HepG2 (cell line): ENCODE results near the gene DCUN1D3. TPM values are rescaled to one million over a fixed set of nuclear protein-coding genes. Genes with fewer than 3 reads are reported as not detected.

Experiments
- ATAC-seq: fragments of 200-7000 bp; cut with Tn5 transposase; 3 replicates; pipeline ENCODE4 v1.9.1; 2020; ENCODE audit warnings: mild to moderate bottlenecking, moderate library complexity
- BruUV-seq: library from RNA; stranded (reverse); fragments of 400-500 nt; replicated peaks from 2 replicates; lab custom pipeline; 2021; lab: Mats Ljungman, UMichigan
- CTCF ChIA-PET: fragments of 300-600 bp; formaldehyde crosslinking; extraction: SDS; loops from one replicate; lab custom pipeline; 2021; ENCODE audit warnings: low total read pairs, inconsistent platforms, low intra/inter-chr PET ratio; lab: Yijun Ruan, JAX
- POLR2A ChIA-PET: fragments of 350-600 bp; sonication (Branson Sonifier 250); formaldehyde crosslinking; loops from one replicate; lab custom pipeline; 2020; ENCODE audit warnings: antibody characterized with exemption, inconsistent platforms; lab: Yijun Ruan, JAX
- DNase-seq: peaks from one replicate; pipeline ENCODE4 v3.0.0-alpha.2; 2015; ENCODE audit warnings: low spot score
- FAIRE-seq: peaks from 3 replicates; lab custom pipeline; 2011; peaks lifted over from hg19 to GRCh38; lab: Jason Lieb, UNC
- H2AFZ ChIP-seq: one replicate; pipeline ENCODE4 v1.6.1; 2011; ENCODE audit warnings: low read length, inconsistent platforms
- H3K27ac ChIP-seq: fragments of 300-600 bp; 3 replicates; pipeline ENCODE4 v1.8.0; 2011; ENCODE audit warnings: mixed run types, mild to moderate bottlenecking, mixed read lengths, low read length, inconsistent platforms; ENCODE audit not compliant: insufficient read depth; ENCODE audit errors: extremely low read length
- H3K27me3 ChIP-seq, 2 experiments: fragments of 200-600 bp in 1 of 2; 2 replicates in 1 of 2; 3 replicates in 1 of 2; pipeline versions ENCODE4 v1.6.0 to v1.8.0; 2011; ENCODE audit warnings: low read length in 2 of 2, mild to moderate bottlenecking in 2 of 2, moderate library complexity in 2 of 2, inconsistent platforms in 1 of 2; ENCODE audit not compliant: insufficient read depth in 2 of 2, control insufficient read depth in 1 of 2
- H3K36me3 ChIP-seq, 2 experiments: fragments of 200-600 bp in 1 of 2; replicated peaks in 1 of 2; 2 replicates in 1 of 2; 3 replicates in 1 of 2; pipeline versions ENCODE4 v1.5.1 to v1.8.0; 2011; ENCODE audit warnings: low read length in 2 of 2, inconsistent platforms in 1 of 2; ENCODE audit not compliant: insufficient read depth in 2 of 2, control insufficient read depth in 1 of 2
- H3K4me1 ChIP-seq: 2 replicates; pipeline ENCODE4 v1.5.1; 2012; ENCODE audit warnings: low read length, inconsistent platforms; ENCODE audit not compliant: insufficient read depth
- H3K4me2 ChIP-seq: 2 replicates; pipeline ENCODE4 v1.6.0; 2011; ENCODE audit warnings: low read depth, low read length, inconsistent platforms
- H3K4me3 ChIP-seq, 3 experiments: fragments of 200-600 bp in 1 of 3; sonication (generic), shearing (Covaris generic) in 1 of 3; replicated peaks in 1 of 3; 2 replicates each; pipeline ENCODE4 v1.5.1; 2011 to 2016; ENCODE audit warnings: low read length in 3 of 3, inconsistent platforms in 2 of 3, low read depth in 2 of 3, mild to moderate bottlenecking in 2 of 3, control low read depth in 1 of 3, mixed read lengths in 1 of 3; ENCODE audit not compliant: insufficient read depth in 1 of 3
- H3K79me2 ChIP-seq: one replicate; pipeline ENCODE4 v1.6.1; 2011; ENCODE audit warnings: low read length, inconsistent platforms; ENCODE audit not compliant: insufficient read depth
- H3K9ac ChIP-seq: 2 replicates; pipeline ENCODE4 v1.6.0; 2011; ENCODE audit warnings: mild to moderate bottlenecking, low read depth, low read length, inconsistent platforms; ENCODE audit not compliant: insufficient read depth
- H3K9me3 ChIP-seq: 2 replicates; pipeline ENCODE4 v1.5.1; 2012; ENCODE audit warnings: mild to moderate bottlenecking, low read length
- H4K20me1 ChIP-seq: 2 replicates; pipeline ENCODE4 v1.6.0; 2011; ENCODE audit warnings: inconsistent platforms, mild to moderate bottlenecking, low read length, moderate library complexity; ENCODE audit not compliant: insufficient read depth
- ESRRA ChIP-seq: sonication (generic); formaldehyde crosslinking; IDR thresholded peaks from 2 replicates; pipeline ENCODE4 v1.5.1; 2020; ENCODE audit warnings: mild to moderate bottlenecking, low read depth, missing genetic modification reagents
- GABPA ChIP-seq, 2 experiments: IDR thresholded peaks; 2 replicates each; pipeline ENCODE4 v1.6.1; 2011 to 2016; ENCODE audit warnings: low read depth in 2 of 2, low read length in 1 of 2, missing biosample characterization in 1 of 2, missing genetic modification characterization in 1 of 2
- HNRNPL ChIP-seq: fragments of 200-400 bp; formaldehyde crosslinking; IDR thresholded peaks from 2 replicates; pipeline ENCODE4 v1.6.1; 2017; ENCODE audit warnings: mild to moderate bottlenecking, low read depth, low read length
- HOXD1 ChIP-seq: sonication (generic); formaldehyde crosslinking; IDR thresholded peaks from 2 replicates; pipeline ENCODE4 v1.5.0; 2020; ENCODE audit warnings: missing genetic modification reagents
- MYC ChIP-seq: sonication (generic); formaldehyde crosslinking; IDR thresholded peaks from 2 replicates; pipeline ENCODE4 v1.9.0; 2021; ENCODE audit warnings: missing genetic modification reagents, borderline replicate concordance
- PCBP2 ChIP-seq: fragments of 200-400 bp; formaldehyde crosslinking; optimal IDR thresholded peaks from 2 replicates; pipeline ENCODE3; 2018; ENCODE audit warnings: low read length, low read depth; ENCODE audit not compliant: poor library complexity, severe bottlenecking
- RARA ChIP-seq: IDR thresholded peaks from 2 replicates; pipeline ENCODE4 v1.6.1; 2016; ENCODE audit warnings: missing genetic modification reagents, missing compliant biosample characterization
- SAP130 ChIP-seq: IDR thresholded peaks from 2 replicates; pipeline ENCODE4 v1.6.1; 2016; ENCODE audit warnings: low read depth
- STAG1 ChIP-seq: sonication (generic); formaldehyde crosslinking; IDR thresholded peaks from 2 replicates; pipeline ENCODE4 v1.4.0; 2020; ENCODE audit warnings: missing genetic modification reagents
- U2AF1 ChIP-seq: fragments of 200-400 bp; formaldehyde crosslinking; optimal IDR thresholded peaks from 2 replicates; pipeline ENCODE3; 2017; ENCODE audit warnings: mild to moderate bottlenecking, low read depth, low read length
- ZMYM4 ChIP-seq: sonication (generic); formaldehyde crosslinking; IDR thresholded peaks from 2 replicates; pipeline ENCODE4 v1.8.1; 2023; ENCODE audit warnings: mild to moderate bottlenecking, missing genetic modification reagents
- ZNF263 ChIP-seq: sonication (generic); formaldehyde crosslinking; IDR thresholded peaks from 2 replicates; pipeline ENCODE4 v1.4.0; 2020; ENCODE audit warnings: missing genetic modification reagents
- ZNF333 ChIP-seq: sonication (generic); formaldehyde crosslinking; IDR thresholded peaks from 2 replicates; pipeline ENCODE4 v1.4.0; 2020; ENCODE audit warnings: mild to moderate bottlenecking, missing genetic modification reagents, borderline replicate concordance
- ZNF350 ChIP-seq: sonication (generic); formaldehyde crosslinking; IDR thresholded peaks from 2 replicates; pipeline ENCODE4 v1.4.0; 2020; ENCODE audit warnings: mild to moderate bottlenecking, low read depth, missing genetic modification reagents, borderline replicate concordance
- ZNF383 ChIP-seq: sonication (generic); formaldehyde crosslinking; IDR thresholded peaks from 2 replicates; pipeline ENCODE4 v1.4.0; 2020; ENCODE audit warnings: missing genetic modification reagents, mild to moderate bottlenecking, borderline replicate concordance
- ZNF431 ChIP-seq: sonication (generic); formaldehyde crosslinking; IDR thresholded peaks from 2 replicates; pipeline ENCODE4 v1.9.0; 2022; ENCODE audit warnings: missing genetic modification reagents, low read depth, mild to moderate bottlenecking, borderline replicate concordance
- ZSCAN30 ChIP-seq: sonication (generic); formaldehyde crosslinking; IDR thresholded peaks from 2 replicates; pipeline ENCODE4 v1.5.0; 2020; ENCODE audit warnings: mild to moderate bottlenecking, missing genetic modification reagents
- WGBS: methylation state at CpG from one replicate; pipeline ENCODE4 v1.1.6; 2017; ENCODE audit warnings: low lambda C conversion rate; 5-methylcytosine and 5-hydroxymethylcytosine counted together
- in situ Hi-C: cut with HindIII; loops from 2 replicates; pipeline ENCODE4 v1.10.0; 2017; ENCODE audit warnings: low pct_unique_long_range_greater_than_20kb; ENCODE audit not compliant: extremely low pct_ligation_motif_present
- intact Hi-C: fragments of 100-400 bp; cut with micrococcal nuclease; formaldehyde crosslinking; loops from one replicate; pipeline ENCODE4 v1.10.0; 2022; ENCODE audit not compliant: unreplicated experiment
- polyA plus RNA-seq, 8 experiments: library from polyadenylated mRNA; depleted of rRNA in 3 of 8; stranded (reverse) in 7 of 8; unstranded in 1 of 8; fragments of >200 nt; fragmentation: Illumina TruSeq in 4 of 8; extraction: Trizol in 4 of 8; gene quantifications; 2 replicates each; pipeline versions ENCODE4 v1.2.1 to v1.2.3, GENCODE V29; 2011 to 2016; ENCODE audit warnings: low read depth in 4 of 8, missing spikeins in 1 of 8, mixed read lengths in 1 of 8; ENCODE audit not compliant: insufficient read depth in 1 of 8
- total RNA-seq, 5 experiments: library from RNA; depleted of rRNA; stranded (reverse); fragments of >200 nt; fragmentation: Illumina TruSeq; extraction: Trizol; gene quantifications; 2 replicates each; pipeline ENCODE4 v1.2.3, GENCODE V29; 2016; ENCODE audit warnings: low read depth in 1 of 5
- TF ChIP-seq, protein P1 (sequence below): IDR thresholded peaks from 2 replicates; pipeline ENCODE4 v1.4.0; 2020; ENCODE audit warnings: mild to moderate bottlenecking, missing genetic modification reagents
- TF ChIP-seq, protein P2 (sequence below): sonication (generic); formaldehyde crosslinking; IDR thresholded peaks from 2 replicates; pipeline ENCODE4 v1.4.0; 2020; ENCODE audit warnings: missing genetic modification reagents, mild to moderate bottlenecking, borderline replicate concordance

DCUN1D3 gene
- total and polyA plus RNA-seq, 2 of the 13 experiments (the other 11 are each of a cell fraction or from before 2014, with no cell fraction given), result 5.0 to 19.3 TPM

DNA sequence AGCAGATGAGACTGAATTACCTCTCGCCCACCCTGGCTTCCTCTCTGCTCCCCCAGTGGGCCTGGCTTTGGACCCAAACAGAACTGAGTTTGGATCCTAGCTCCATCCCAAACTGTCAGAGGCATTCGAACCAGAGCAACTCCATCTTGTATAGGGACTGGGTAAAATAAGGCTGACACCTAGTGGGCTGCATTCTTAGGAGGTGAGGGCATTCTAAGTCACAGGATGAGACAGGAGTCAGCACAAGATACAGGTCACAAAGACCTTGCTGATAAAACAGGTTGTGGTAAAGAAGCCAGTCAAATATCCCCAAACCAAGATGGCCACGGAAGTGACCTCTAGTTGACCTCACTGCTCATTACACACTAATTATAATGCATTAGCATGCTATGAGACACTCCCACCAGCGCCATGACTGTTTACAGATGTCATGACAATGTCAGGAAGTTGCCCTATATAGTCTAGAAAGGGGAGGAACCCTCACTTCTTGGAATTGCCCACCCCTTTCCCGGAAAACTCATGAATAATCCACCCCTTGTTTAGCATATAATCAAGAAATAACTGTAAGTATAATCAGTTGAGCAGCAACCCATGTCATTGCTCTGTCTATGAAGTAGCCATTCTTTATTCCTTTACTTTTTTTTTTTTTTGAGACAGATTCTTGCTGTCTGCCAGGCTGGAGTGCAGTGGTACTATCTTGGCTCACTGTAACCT, 44.9 kb upstream of the DCUN1D3 start:
- FAIRE-seq (peak; percentile 36), DNase-seq (peak; percentile 35), ATAC-seq (peak; percentile 40; the same call in 2 of the 3 replicates)
- no peak overlapping the region for H3K9ac ChIP-seq
- H3K9me3 ChIP-seq, result no peaks in the 10 kb centered on the region
- no peak overlapping the region for H3K4me3 ChIP-seq
- no peaks in the 10 kb centered on the region for H3K79me2 ChIP-seq
- ChIA-PET POLR2A (no interaction called here), CTCF (interaction anchor here (1.9 kb wide), 1 partner anchor 95 kb away, joined by 9 read pairs; no protein-coding TSS in a partner anchor)
- BruUV-seq, result no TSS peak
- no peaks in the 10 kb centered on the region for H3K36me3 ChIP-seq
- intact Hi-C loops, result loop anchor here (2.0 kb wide), 1 partner anchor 94 kb away; no protein-coding TSS in a partner anchor
- 42% methylated on average over 5 of the region's 5 CpGs for whole genome bisulfite sequencing
- H3K4me2 ChIP-seq, result no peak overlapping the region
- no peak overlapping the region for H3K27ac ChIP-seq
- no peak overlapping the region for H2AFZ ChIP-seq
- H4K20me1 ChIP-seq, result no peaks in the 10 kb centered on the region
- in situ Hi-C loops, result no loop called here
- no peaks in the 10 kb centered on the region for H3K4me1 ChIP-seq
- H3K27me3 ChIP-seq, result peaks cover under 1 to 3% of the 10 kb centered on the region in 2 experiments; a peak in 2 of 5 replicates
- TF ChIP-seq ZMYM4 (no peak), ZNF383 (no peak), U2AF1 (no peak), ZNF333 (CRISPR knock-in tag) (no peak), ZNF263 (no peak), MYC (CRISPR knock-in tag) (no peak), ZNF350 (CRISPR knock-in tag) (no peak), SAP130 (CRISPR knock-in tag) (no peak), ZNF431 (no peak), ESRRA (CRISPR knock-in tag) (no peak), STAG1 (CRISPR knock-in tag) (peak; percentile 77), RARA (0 out of 2 replicates have a peak, but pooled peaks have one; percentile 25), HNRNPL (no peak), PCBP2 (no peak), ZSCAN30 (CRISPR knock-in tag) (no peak), HOXD1 (CRISPR knock-in tag) (no peak), GABPA (IDR thresholded peaks at IDR 0.05; ENCODE audit: low read depth, low read length) (no peak), GABPA (CRISPR knock-in tag; IDR thresholded peaks at IDR 0.05; ENCODE audit: low read depth) (peak; percentile 21; the same call in 1 of the 2 replicates)
- TF ChIP-seq, protein P1, sequence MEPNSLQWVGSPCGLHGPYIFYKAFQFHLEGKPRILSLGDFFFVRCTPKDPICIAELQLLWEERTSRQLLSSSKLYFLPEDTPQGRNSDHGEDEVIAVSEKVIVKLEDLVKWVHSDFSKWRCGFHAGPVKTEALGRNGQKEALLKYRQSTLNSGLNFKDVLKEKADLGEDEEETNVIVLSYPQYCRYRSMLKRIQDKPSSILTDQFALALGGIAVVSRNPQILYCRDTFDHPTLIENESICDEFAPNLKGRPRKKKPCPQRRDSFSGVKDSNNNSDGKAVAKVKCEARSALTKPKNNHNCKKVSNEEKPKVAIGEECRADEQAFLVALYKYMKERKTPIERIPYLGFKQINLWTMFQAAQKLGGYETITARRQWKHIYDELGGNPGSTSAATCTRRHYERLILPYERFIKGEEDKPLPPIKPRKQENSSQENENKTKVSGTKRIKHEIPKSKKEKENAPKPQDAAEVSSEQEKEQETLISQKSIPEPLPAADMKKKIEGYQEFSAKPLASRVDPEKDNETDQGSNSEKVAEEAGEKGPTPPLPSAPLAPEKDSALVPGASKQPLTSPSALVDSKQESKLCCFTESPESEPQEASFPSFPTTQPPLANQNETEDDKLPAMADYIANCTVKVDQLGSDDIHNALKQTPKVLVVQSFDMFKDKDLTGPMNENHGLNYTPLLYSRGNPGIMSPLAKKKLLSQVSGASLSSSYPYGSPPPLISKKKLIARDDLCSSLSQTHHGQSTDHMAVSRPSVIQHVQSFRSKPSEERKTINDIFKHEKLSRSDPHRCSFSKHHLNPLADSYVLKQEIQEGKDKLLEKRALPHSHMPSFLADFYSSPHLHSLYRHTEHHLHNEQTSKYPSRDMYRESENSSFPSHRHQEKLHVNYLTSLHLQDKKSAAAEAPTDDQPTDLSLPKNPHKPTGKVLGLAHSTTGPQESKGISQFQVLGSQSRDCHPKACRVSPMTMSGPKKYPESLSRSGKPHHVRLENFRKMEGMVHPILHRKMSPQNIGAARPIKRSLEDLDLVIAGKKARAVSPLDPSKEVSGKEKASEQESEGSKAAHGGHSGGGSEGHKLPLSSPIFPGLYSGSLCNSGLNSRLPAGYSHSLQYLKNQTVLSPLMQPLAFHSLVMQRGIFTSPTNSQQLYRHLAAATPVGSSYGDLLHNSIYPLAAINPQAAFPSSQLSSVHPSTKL, result no peak
- TF ChIP-seq, protein P2, sequence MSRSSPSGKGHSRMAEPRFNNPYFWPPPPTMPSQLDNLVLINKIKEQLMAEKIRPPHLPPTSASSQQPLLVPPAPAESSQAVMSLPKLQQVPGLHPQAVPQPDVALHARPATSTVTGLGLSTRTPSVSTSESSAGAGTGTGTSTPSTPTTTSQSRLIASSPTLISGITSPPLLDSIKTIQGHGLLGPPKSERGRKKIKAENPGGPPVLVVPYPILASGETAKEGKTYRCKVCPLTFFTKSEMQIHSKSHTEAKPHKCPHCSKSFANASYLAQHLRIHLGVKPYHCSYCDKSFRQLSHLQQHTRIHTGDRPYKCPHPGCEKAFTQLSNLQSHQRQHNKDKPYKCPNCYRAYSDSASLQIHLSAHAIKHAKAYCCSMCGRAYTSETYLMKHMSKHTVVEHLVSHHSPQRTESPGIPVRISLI (CRISPR knock-in tag), result no peak
